Measurements from ENCODE around the gene RBM10. TPM values are rescaled to one million over a fixed set of nuclear protein-coding genes. Genes with fewer than 3 reads are reported as not detected.

The RBM10 gene
- total RNA-seq, 1 experiment from 2014 or later = 55.8 TPM

GRCh38 chrX:47158781-47159180 lies 13.8 kb downstream of the RBM10 start:
- no peaks in the 10 kb centered on the region; the same call in 1 of the 2 replicates for H3K79me2 ChIP-seq (ENCODE audit: insufficient read depth, low read length)
- no peak overlapping the region for H3K18ac ChIP-seq (ENCODE audit: insufficient read length, low read depth, low read length)
- no peak overlapping the region for H4K8ac ChIP-seq (replicated peaks; ENCODE audit: insufficient read length, low read depth, low read length)
- Mint-ChIP-seq H3K27me3 (ENCODE audit: low read depth) (no peaks in the 10 kb centered on the region), H3K36me3 (ENCODE audit: insufficient read depth in 1 of 3, low read depth in 3 of 3) (peaks cover 35 to 51% (median 46%) of the 10 kb centered on the region in 3 experiments), H3K4me1 (no peaks in the 10 kb centered on the region), H3K9me3 (peaks cover 57 to 69% of the 10 kb centered on the region in 2 experiments), H3K27ac (no peak overlapping the region), H3K4me3 (no peak overlapping the region)
- no peak overlapping the region for H3K14ac ChIP-seq (ENCODE audit: insufficient read depth, low read length)
- H3K56ac ChIP-seq (ENCODE audit: insufficient read length, low read depth, low read length) = no peak overlapping the region
- no peaks in the 10 kb centered on the region for H3K9me3 ChIP-seq (ENCODE audit: control insufficient read depth, low read depth, low read length)
- no peak overlapping the region for H3K4ac ChIP-seq (ENCODE audit: low read depth, low read length)
- no peak overlapping the region for H4K5ac ChIP-seq (ENCODE audit: insufficient read length, low read depth, low read length)
- H2AFZ ChIP-seq (ENCODE audit: low read length) = no peak overlapping the region
- H3K23ac ChIP-seq (ENCODE audit: insufficient read length, low read depth, low read length) = no peak overlapping the region
- WGBS (ENCODE audit: extremely low coverage, insufficient read length, low lambda C conversion rate) = no CpG with 5 or more reads among the region's 5 CpGs
- no peak overlapping the region for H2AK5ac ChIP-seq (ENCODE audit: insufficient read length, low read length)
- H3T11ph ChIP-seq (ENCODE audit: low read length) = no peak overlapping the region
- H3K4me1 ChIP-seq (ENCODE audit: insufficient read depth, low read length) = no peaks in the 10 kb centered on the region
- H3K27me3 ChIP-seq (ENCODE audit: insufficient read depth, low read length) = no peaks in the 10 kb centered on the region
- H3K4me2 ChIP-seq (ENCODE audit: insufficient read depth, insufficient read length, low read length) = no peak overlapping the region
- H2BK120ac ChIP-seq (ENCODE audit: low read depth, low read length, poor library complexity, severe bottlenecking) = no peak overlapping the region
- no peak for DNase-seq
- H3K27ac ChIP-seq (ENCODE audit: insufficient read length, low read depth, low read length) = no peak overlapping the region
- no peak overlapping the region for H2BK20ac ChIP-seq (ENCODE audit: low read depth, low read length, poor library complexity, severe bottlenecking)
- no peak overlapping the region for H3K9ac ChIP-seq (ENCODE audit: extremely low read depth, insufficient read length, low read length)
- no peak overlapping the region for H2BK12ac ChIP-seq (ENCODE audit: insufficient read length, low read depth, low read length)
- H3K79me1 ChIP-seq (ENCODE audit: insufficient read depth, low read depth, low read length, poor library complexity, severe bottlenecking) = no peaks in the 10 kb centered on the region
- H4K20me1 ChIP-seq (ENCODE audit: control insufficient read depth, insufficient read depth, insufficient read length) = no peaks in the 10 kb centered on the region
- H2BK5ac ChIP-seq (ENCODE audit: insufficient read length, low read length) = no peak overlapping the region
- H2BK15ac ChIP-seq (ENCODE audit: low read depth, low read length) = no peak overlapping the region
- no peak for TF ChIP-seq CTCF (conservative IDR thresholded peaks at IDR 0.05)
- no peak overlapping the region for H4K91ac ChIP-seq (ENCODE audit: insufficient read length, low read depth, low read length)
- no peaks in the 10 kb centered on the region for H3K23me2 ChIP-seq (ENCODE audit: insufficient read length, low read depth, low read length, poor library complexity, severe bottlenecking)
